ENCODE measurements around the gene SEC22B.
A peak's percentile ranks its signal among the peaks of the same experiment; 100 is the strongest.
"Not testable (repeated sequence)": the region's sequence is repeated elsewhere in the genome, so short reads cannot be mapped to it uniquely, and the experiment has no call there.

Gene SEC22B

DNA sequence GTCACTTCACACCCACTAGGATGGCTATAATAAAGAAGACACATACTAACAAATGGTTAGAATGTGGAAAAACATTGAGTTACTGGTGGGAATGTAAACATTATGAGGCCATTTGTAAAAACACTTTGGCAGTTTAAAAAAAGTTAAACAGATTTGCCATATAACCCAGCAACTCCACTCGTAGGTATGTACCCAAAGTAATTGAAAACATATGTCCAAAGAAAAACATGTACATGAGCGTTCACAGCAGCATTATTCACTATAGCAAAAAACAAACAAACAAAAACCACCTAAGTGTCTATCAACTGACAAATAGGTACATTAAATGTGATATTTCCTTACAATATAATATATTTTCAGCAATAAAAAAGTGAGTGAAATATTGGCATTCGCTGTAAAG, 12.3 kb upstream of the SEC22B start:
- H3K9ac ChIP-seq (ENCODE audit: low read depth, low read length); H3K4me3 ChIP-seq (ENCODE audit: low read depth in 1 of 2, low read length in 2 of 2); H3K79me2 ChIP-seq (ENCODE audit: insufficient read depth, low read length); H3K4me2 ChIP-seq (ENCODE audit: insufficient read depth, low read length); H3K4me1 ChIP-seq (ENCODE audit: insufficient read depth, low read length); H3K27me3 ChIP-seq (ENCODE audit: insufficient read depth, low read length, poor library complexity); H3K9me3 ChIP-seq (ENCODE audit: insufficient read depth, low read length, severe bottlenecking); H3K36me3 ChIP-seq (ENCODE audit: insufficient read depth, low read length); H2AFZ ChIP-seq (ENCODE audit: low read depth, low read length); H4K20me1 ChIP-seq (ENCODE audit: insufficient read depth, low read length); DNase-seq; H3K27ac ChIP-seq (ENCODE audit: low read length); ATAC-seq (ENCODE audit: insufficient read depth, low read depth): not testable (repeated sequence)

DNA sequence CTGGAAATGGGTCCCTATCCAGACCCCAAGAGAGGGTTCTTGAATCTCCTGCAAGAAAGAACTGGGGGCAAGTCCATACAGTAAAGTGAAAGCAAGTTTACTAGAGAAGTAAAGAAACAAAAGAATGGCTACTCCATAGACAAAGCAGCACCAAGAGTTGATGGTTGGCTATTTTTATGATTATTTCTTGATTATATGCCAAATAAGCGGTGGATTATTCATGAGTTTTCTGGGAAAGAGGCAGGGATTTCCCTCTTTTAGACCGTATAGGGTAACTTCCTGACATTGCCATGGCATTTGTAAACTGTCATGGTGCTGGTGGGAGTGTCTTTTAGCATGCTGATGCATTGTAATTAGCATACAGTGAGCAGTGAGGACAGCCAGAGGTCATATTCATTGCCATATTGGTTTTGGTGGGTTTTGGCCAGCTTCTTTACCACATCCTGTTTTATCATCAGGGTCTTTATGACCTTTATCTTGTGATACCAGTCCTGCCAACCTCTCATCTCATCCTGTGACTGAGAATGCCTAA, 5.9 kb upstream of the SEC22B start:
- not testable (repeated sequence) for H4K20me1 ChIP-seq (ENCODE audit: insufficient read depth, low read length); ATAC-seq (ENCODE audit: insufficient read depth, low read depth); H3K79me2 ChIP-seq (ENCODE audit: insufficient read depth, low read length); DNase-seq; H3K4me2 ChIP-seq (ENCODE audit: insufficient read depth, low read length); H3K27me3 ChIP-seq (ENCODE audit: insufficient read depth, low read length, poor library complexity); H3K4me1 ChIP-seq (ENCODE audit: insufficient read depth, low read length); H3K27ac ChIP-seq (ENCODE audit: low read length); H3K4me3 ChIP-seq (ENCODE audit: low read depth in 1 of 2, low read length in 2 of 2); H3K9me3 ChIP-seq (ENCODE audit: insufficient read depth, low read length, severe bottlenecking); H2AFZ ChIP-seq (ENCODE audit: low read depth, low read length); H3K36me3 ChIP-seq (ENCODE audit: insufficient read depth, low read length); H3K9ac ChIP-seq (ENCODE audit: low read depth, low read length)

DNA sequence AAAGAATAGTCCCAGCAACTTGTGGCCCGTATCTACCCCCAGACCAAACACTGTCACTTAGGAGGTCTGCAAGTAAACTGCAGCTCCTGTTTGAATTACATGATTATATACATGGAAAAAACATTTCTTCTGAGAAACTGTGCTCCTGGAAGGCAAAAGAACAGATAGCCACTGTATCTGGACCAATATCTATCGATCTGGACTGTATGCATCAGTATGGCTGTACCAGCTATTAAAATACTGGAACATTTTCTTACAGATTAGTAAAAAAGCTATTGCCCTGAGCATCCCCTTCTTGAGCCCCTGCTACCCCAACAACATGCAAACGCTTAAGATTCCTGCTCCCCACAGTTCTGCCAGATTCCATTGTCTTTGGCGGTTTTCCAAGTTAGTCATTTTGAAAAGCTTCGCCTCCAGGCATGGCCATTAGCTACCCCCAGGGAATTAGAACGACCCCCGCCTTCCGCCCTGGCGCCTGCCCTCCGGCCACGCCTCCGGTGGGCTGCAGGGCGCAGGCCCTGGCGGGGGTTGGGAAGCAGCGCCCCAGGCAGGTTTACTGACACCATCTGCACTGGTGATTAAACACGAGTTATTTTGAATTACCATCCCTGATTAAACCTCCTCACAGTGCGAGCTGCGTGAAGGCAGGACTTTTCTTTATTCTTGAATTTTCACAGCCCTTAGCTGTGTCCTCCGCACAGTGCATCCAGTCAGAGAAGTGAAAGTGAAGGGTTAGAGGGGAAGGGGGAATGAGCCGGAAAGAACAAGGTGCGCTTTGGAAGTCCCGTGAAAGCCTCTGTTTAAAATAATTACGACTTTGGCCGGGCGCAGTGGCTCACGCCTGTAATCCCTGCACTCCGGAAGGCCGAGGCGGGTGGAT, 3.7 kb upstream of the SEC22B start:
- H3K4me3 ChIP-seq (ENCODE audit: low read depth in 1 of 2, low read length in 2 of 2); DNase-seq; ATAC-seq (ENCODE audit: insufficient read depth, low read depth): not testable (repeated sequence)

DNA sequence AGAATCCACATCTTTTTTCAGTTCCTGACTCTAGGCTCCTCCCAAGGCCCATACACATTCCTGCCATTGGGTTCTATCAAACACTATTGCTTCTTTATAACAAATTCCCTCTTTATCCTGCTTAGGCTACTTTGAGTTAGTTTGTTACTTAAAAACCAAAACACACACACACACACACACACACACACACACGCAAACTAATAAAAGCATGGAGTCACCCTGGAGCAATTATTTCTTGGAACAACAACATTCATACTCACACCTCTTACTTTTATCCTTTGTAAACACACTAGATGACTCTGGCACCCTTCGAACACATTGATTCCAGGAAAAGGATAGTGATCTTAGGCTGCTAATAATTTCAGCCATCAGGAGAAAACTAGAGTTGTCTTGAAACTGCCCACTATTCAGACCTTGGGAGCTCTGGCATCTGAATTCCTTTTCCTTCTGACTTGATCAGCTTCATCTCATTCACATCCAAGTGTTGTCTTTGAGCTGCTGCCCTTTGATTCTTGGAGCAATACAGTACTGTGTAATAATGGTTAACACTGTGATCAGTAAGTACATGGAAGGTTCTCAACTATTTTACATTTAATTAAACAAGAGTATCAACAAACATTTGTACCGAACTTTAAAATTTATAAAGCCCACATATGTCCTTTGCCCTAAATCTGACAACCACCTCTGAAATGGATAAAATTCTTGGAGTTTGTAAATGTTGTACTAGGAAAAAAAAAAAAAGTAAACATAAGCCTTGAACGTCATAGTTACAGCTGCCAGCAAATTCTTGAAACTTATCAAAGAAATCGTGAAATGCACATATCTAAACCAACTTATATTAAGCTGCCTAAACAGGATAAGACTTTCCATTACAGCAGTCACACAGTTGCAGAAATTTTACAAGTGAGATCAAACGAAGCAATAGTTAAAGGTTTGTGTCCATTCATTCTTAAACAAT, 2.8 kb upstream of the SEC22B start:
- Histone ChIP-seq H3K27ac (ENCODE audit: low read length) (no peak overlapping the region), H3K4me2 (ENCODE audit: insufficient read depth, low read length) (no peak overlapping the region), H3K9ac (ENCODE audit: low read depth, low read length) (no peak overlapping the region), H2AFZ (ENCODE audit: low read depth, low read length) (no peak overlapping the region; the same call in 1 of the 2 replicates), H3K27me3 (ENCODE audit: insufficient read depth, low read length, poor library complexity) (no peaks in the 10 kb centered on the region), H3K4me3 (ENCODE audit: low read depth in 1 of 2, low read length in 2 of 2) (no peak overlapping the region), H4K20me1 (ENCODE audit: insufficient read depth, low read length) (no peaks in the 10 kb centered on the region), H3K79me2 (ENCODE audit: insufficient read depth, low read length) (peaks cover 17% of the 10 kb centered on the region), H3K9me3 (ENCODE audit: insufficient read depth, low read length, severe bottlenecking) (no peaks in the 10 kb centered on the region), H3K4me1 (ENCODE audit: insufficient read depth, low read length) (peaks cover 13% of the 10 kb centered on the region), H3K36me3 (ENCODE audit: insufficient read depth, low read length) (no peaks in the 10 kb centered on the region)
- TF ChIP-seq, protein P1, sequence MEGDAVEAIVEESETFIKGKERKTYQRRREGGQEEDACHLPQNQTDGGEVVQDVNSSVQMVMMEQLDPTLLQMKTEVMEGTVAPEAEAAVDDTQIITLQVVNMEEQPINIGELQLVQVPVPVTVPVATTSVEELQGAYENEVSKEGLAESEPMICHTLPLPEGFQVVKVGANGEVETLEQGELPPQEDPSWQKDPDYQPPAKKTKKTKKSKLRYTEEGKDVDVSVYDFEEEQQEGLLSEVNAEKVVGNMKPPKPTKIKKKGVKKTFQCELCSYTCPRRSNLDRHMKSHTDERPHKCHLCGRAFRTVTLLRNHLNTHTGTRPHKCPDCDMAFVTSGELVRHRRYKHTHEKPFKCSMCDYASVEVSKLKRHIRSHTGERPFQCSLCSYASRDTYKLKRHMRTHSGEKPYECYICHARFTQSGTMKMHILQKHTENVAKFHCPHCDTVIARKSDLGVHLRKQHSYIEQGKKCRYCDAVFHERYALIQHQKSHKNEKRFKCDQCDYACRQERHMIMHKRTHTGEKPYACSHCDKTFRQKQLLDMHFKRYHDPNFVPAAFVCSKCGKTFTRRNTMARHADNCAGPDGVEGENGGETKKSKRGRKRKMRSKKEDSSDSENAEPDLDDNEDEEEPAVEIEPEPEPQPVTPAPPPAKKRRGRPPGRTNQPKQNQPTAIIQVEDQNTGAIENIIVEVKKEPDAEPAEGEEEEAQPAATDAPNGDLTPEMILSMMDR (IDR thresholded peaks at IDR 0.05; ENCODE audit: borderline replicate concordance, extremely low read depth, low read length, poor library complexity, severe bottlenecking), result no peak
- TF ChIP-seq EZH2 (IDR thresholded peaks at IDR 0.05; ENCODE audit: borderline replicate concordance, low read depth, low read length, severe bottlenecking), result no peak
- ATAC-seq (ENCODE audit: insufficient read depth, low read depth) (no peak), DNase-seq (no peak)

More for the DNA sequence above, 3.7 kb upstream of the SEC22B start:
- H3K36me3 ChIP-seq (ENCODE audit: insufficient read depth, low read length); H4K20me1 ChIP-seq (ENCODE audit: insufficient read depth, low read length); H3K4me2 ChIP-seq (ENCODE audit: insufficient read depth, low read length); H3K9me3 ChIP-seq (ENCODE audit: insufficient read depth, low read length, severe bottlenecking); H2AFZ ChIP-seq (ENCODE audit: low read depth, low read length); H3K9ac ChIP-seq (ENCODE audit: low read depth, low read length); H3K27me3 ChIP-seq (ENCODE audit: insufficient read depth, low read length, poor library complexity); H3K27ac ChIP-seq (ENCODE audit: low read length): not testable (repeated sequence)
- peaks cover 15% of the 10 kb centered on the region for H3K79me2 ChIP-seq (ENCODE audit: insufficient read depth, low read length)
- peaks cover 13% of the 10 kb centered on the region for H3K4me1 ChIP-seq (ENCODE audit: insufficient read depth, low read length)

DNA sequence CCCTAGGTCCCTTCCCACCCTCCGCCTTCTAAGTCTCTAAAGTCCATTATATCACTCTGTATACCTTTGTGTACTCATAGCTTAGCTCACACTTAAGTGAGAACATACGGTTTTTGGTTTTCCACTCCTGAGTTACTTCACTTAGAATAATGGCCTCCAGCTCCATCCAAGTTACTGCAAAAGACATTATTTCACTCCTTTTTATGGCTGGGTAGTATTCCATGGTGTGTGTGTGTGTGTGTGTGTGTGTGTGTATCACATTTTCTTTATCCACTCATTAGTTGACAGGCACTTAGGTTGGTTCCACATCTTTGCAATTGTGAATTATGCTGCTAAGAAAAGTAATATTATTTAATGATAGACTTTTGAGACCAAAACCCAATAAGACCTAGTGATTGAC, 1.7 kb upstream of the SEC22B start:
- H3K79me2 ChIP-seq (ENCODE audit: insufficient read depth, low read length), result peaks cover 19% of the 10 kb centered on the region
- H3K27ac ChIP-seq (ENCODE audit: low read length); H2AFZ ChIP-seq (ENCODE audit: low read depth, low read length); DNase-seq; ATAC-seq (ENCODE audit: insufficient read depth, low read depth); H3K9ac ChIP-seq (ENCODE audit: low read depth, low read length); H3K27me3 ChIP-seq (ENCODE audit: insufficient read depth, low read length, poor library complexity); H3K4me3 ChIP-seq (ENCODE audit: low read depth in 1 of 2, low read length in 2 of 2); H3K36me3 ChIP-seq (ENCODE audit: insufficient read depth, low read length); H3K9me3 ChIP-seq (ENCODE audit: insufficient read depth, low read length, severe bottlenecking); H3K4me2 ChIP-seq (ENCODE audit: insufficient read depth, low read length); H4K20me1 ChIP-seq (ENCODE audit: insufficient read depth, low read length): not testable (repeated sequence)
- peaks cover 13% of the 10 kb centered on the region for H3K4me1 ChIP-seq (ENCODE audit: insufficient read depth, low read length)

DNA sequence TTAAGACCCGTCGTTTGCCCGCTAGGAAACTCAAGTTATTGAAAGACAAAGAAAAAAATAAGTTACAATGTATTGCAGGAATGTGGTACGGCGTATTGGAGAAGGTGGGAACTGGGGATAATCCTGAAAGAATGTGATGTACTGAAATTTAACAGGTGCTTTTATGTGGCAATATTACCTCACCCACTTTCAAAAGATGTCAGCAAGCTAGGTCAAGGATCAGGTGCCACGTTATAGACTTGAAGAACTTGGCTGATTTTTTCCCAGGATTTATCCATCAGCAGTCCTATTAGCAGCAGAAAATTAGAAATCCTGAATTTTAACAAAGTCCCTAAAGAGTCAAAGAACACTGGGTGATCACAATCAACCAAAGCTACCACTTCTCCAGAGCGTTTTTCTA, 632 bp downstream of the SEC22B start:
- peak overlapping the region; percentile 83 for H3K9ac ChIP-seq (ENCODE audit: low read depth, low read length)

More for the DNA sequence above, 632 bp downstream of the SEC22B start:
- not testable (repeated sequence) for H3K36me3 ChIP-seq (ENCODE audit: insufficient read depth, low read length); DNase-seq; ATAC-seq (ENCODE audit: insufficient read depth, low read depth); H3K9me3 ChIP-seq (ENCODE audit: insufficient read depth, low read length, severe bottlenecking); H3K27me3 ChIP-seq (ENCODE audit: insufficient read depth, low read length, poor library complexity); H4K20me1 ChIP-seq (ENCODE audit: insufficient read depth, low read length)
- H3K79me2 ChIP-seq (ENCODE audit: insufficient read depth, low read length), result peaks cover 19% of the 10 kb centered on the region
- H3K4me3 ChIP-seq (ENCODE audit: low read depth in 1 of 2, low read length in 2 of 2), result peak overlapping the region; percentile 87 to 91
- peak overlapping the region; percentile 70 for H3K4me2 ChIP-seq (ENCODE audit: insufficient read depth, low read length)
- H3K4me1 ChIP-seq (ENCODE audit: insufficient read depth, low read length), result peaks cover 13% of the 10 kb centered on the region
- peak overlapping the region; percentile 88 for H2AFZ ChIP-seq (ENCODE audit: low read depth, low read length)
- H3K27ac ChIP-seq (ENCODE audit: low read length), result peak overlapping the region; percentile 92
